ENCODE measurements around the gene RPAIN. TPM values are rescaled to one million over a fixed set of nuclear protein-coding genes. Genes with fewer than 3 reads are reported as not detected.

RPAIN gene
- total and polyA plus RNA-seq, 2 of the 13 experiments (the other 11 are each of a cell fraction or from before 2014, with no cell fraction given): 42.1 to 58.5 TPM

DNA sequence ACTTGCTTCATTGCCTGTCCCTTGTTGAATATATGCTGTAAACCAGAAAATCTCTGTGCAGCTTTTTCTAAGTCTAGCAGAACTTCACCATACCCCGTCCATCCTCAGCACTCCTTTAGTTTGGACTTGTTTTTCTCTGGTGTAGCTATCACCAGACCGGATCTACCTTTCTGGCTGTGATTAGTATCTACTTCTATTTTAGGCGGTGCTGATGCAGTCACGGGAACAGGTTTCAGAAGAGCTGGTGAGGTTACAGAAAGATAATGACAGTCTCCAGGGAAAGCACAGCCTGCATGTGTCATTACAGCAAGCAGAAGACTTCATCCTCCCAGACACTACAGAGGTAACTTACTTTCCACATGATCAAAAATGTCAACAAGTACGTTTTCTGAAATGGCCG is 46.9 kb upstream of the RPAIN start:
- no peaks in the 10 kb centered on the region for H3K9me3 ChIP-seq (ENCODE audit: low read length)
- DNase-seq (ENCODE audit: low spot score) (no peak), ATAC-seq (no peak), FAIRE-seq (no peak)
- peaks cover 6 to 55% of the 10 kb centered on the region in 2 experiments for H3K36me3 ChIP-seq (replicated peaks in 1 of 2; ENCODE audit: control insufficient read depth in 1 of 2, insufficient read depth in 2 of 2, low read length in 2 of 2)
- 96% methylated on average over 6 of the region's 6 CpGs for WGBS (ENCODE audit: low lambda C conversion rate)
- no peak overlapping the region for H3K4me3 ChIP-seq (replicated peaks in 1 of 3; ENCODE audit: insufficient read depth in 1 of 3, low read depth in 2 of 3, low read length in 3 of 3)
- ChIA-PET CTCF (ENCODE audit: low intra/inter-chr PET ratio, low total read pairs) (no interaction called here), POLR2A (no interaction called here)
- in situ Hi-C loops (cut with HindIII; ENCODE audit: extremely low pct_ligation_motif_present, low pct_unique_long_range_greater_than_20kb) (no loop called here), intact Hi-C loops (cut with micrococcal nuclease; ENCODE audit: unreplicated experiment) (no loop called here)
- no peak overlapping the region for H3K4me2 ChIP-seq (ENCODE audit: low read depth, low read length)
- no peak overlapping the region for H3K9ac ChIP-seq (ENCODE audit: insufficient read depth, low read depth, low read length)
- no peaks in the 10 kb centered on the region for H3K79me2 ChIP-seq (ENCODE audit: insufficient read depth, low read length)
- H3K27me3 ChIP-seq (ENCODE audit: control insufficient read depth in 1 of 2, insufficient read depth in 2 of 2, low read length in 2 of 2): no peaks in the 10 kb centered on the region
- no peaks in the 10 kb centered on the region for H3K4me1 ChIP-seq (ENCODE audit: insufficient read depth, low read length)
- TF ChIP-seq RORA (CRISPR knock-in tag; IDR thresholded peaks at IDR 0.05): no peak
- no peak for TF ChIP-seq ZFP37 (CRISPR knock-in tag; IDR thresholded peaks at IDR 0.05; ENCODE audit: borderline replicate concordance)
- no peak for TF ChIP-seq KDM5B (CRISPR knock-in tag; IDR thresholded peaks at IDR 0.05; ENCODE audit: borderline replicate concordance)
- no peak for TF ChIP-seq ZNF737 (CRISPR knock-in tag; IDR thresholded peaks at IDR 0.05; ENCODE audit: borderline replicate concordance)
- no peak for TF ChIP-seq WIZ (CRISPR knock-in tag; IDR thresholded peaks at IDR 0.05)
- no peak for TF ChIP-seq HDAC2 (CRISPR knock-in tag; IDR thresholded peaks at IDR 0.05)
- TF ChIP-seq ZFY (CRISPR knock-in tag; IDR thresholded peaks at IDR 0.05): no peak
- no peak for TF ChIP-seq ZNF530 (CRISPR knock-in tag; IDR thresholded peaks at IDR 0.05; ENCODE audit: low read depth)
- TF ChIP-seq ZNF547 (CRISPR knock-in tag; IDR thresholded peaks at IDR 0.05): no peak
- no peak for TF ChIP-seq ZNF326 (CRISPR knock-in tag; IDR thresholded peaks at IDR 0.05; ENCODE audit: borderline replicate concordance)
- no peak for TF ChIP-seq ZNF772 (CRISPR knock-in tag; IDR thresholded peaks at IDR 0.05)
- no peak for TF ChIP-seq ZNF124 (CRISPR knock-in tag; IDR thresholded peaks at IDR 0.05)
- TF ChIP-seq ZNF792 (CRISPR knock-in tag; IDR thresholded peaks at IDR 0.05): no peak
- TF ChIP-seq, protein P1, sequence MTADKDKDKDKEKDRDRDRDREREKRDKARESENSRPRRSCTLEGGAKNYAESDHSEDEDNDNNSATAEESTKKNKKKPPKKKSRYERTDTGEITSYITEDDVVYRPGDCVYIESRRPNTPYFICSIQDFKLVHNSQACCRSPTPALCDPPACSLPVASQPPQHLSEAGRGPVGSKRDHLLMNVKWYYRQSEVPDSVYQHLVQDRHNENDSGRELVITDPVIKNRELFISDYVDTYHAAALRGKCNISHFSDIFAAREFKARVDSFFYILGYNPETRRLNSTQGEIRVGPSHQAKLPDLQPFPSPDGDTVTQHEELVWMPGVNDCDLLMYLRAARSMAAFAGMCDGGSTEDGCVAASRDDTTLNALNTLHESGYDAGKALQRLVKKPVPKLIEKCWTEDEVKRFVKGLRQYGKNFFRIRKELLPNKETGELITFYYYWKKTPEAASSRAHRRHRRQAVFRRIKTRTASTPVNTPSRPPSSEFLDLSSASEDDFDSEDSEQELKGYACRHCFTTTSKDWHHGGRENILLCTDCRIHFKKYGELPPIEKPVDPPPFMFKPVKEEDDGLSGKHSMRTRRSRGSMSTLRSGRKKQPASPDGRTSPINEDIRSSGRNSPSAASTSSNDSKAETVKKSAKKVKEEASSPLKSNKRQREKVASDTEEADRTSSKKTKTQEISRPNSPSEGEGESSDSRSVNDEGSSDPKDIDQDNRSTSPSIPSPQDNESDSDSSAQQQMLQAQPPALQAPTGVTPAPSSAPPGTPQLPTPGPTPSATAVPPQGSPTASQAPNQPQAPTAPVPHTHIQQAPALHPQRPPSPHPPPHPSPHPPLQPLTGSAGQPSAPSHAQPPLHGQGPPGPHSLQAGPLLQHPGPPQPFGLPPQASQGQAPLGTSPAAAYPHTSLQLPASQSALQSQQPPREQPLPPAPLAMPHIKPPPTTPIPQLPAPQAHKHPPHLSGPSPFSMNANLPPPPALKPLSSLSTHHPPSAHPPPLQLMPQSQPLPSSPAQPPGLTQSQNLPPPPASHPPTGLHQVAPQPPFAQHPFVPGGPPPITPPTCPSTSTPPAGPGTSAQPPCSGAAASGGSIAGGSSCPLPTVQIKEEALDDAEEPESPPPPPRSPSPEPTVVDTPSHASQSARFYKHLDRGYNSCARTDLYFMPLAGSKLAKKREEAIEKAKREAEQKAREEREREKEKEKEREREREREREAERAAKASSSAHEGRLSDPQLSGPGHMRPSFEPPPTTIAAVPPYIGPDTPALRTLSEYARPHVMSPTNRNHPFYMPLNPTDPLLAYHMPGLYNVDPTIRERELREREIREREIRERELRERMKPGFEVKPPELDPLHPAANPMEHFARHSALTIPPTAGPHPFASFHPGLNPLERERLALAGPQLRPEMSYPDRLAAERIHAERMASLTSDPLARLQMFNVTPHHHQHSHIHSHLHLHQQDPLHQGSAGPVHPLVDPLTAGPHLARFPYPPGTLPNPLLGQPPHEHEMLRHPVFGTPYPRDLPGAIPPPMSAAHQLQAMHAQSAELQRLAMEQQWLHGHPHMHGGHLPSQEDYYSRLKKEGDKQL (CRISPR knock-in tag; IDR thresholded peaks at IDR 0.05; ENCODE audit: low read depth): no peak
- no peak for TF ChIP-seq FOXP1 (IDR thresholded peaks at IDR 0.05)
- TF ChIP-seq FOXP1 (CRISPR knock-in tag; IDR thresholded peaks at IDR 0.05): no peak
- no peak for TF ChIP-seq ZNF564 (CRISPR knock-in tag; IDR thresholded peaks at IDR 0.05)
- TF ChIP-seq, protein P2, sequence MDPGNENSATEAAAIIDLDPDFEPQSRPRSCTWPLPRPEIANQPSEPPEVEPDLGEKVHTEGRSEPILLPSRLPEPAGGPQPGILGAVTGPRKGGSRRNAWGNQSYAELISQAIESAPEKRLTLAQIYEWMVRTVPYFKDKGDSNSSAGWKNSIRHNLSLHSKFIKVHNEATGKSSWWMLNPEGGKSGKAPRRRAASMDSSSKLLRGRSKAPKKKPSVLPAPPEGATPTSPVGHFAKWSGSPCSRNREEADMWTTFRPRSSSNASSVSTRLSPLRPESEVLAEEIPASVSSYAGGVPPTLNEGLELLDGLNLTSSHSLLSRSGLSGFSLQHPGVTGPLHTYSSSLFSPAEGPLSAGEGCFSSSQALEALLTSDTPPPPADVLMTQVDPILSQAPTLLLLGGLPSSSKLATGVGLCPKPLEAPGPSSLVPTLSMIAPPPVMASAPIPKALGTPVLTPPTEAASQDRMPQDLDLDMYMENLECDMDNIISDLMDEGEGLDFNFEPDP (CRISPR knock-in tag; conservative IDR thresholded peaks at IDR 0.05): no peak
- TF ChIP-seq KLF11 (CRISPR knock-in tag; IDR thresholded peaks at IDR 0.05): no peak
- no peak for TF ChIP-seq ZNF160 (CRISPR knock-in tag; IDR thresholded peaks at IDR 0.05)
- TF ChIP-seq HNRNPUL1 (IDR thresholded peaks at IDR 0.05; ENCODE audit: low read depth, low read length): no peak
- H3K27ac ChIP-seq (ENCODE audit: extremely low read length, insufficient read depth, low read length): no peak overlapping the region
- BruUV-seq (replicated peaks): no TSS peak
- no peak overlapping the region for H2AFZ ChIP-seq (ENCODE audit: low read length)
- H4K20me1 ChIP-seq (ENCODE audit: insufficient read depth, low read length): no peaks in the 10 kb centered on the region
